ENCODE data around the gene LILRA6.
"Not testable (repeated sequence)": the region's sequence is repeated elsewhere in the genome, so short reads cannot be mapped to it uniquely, and the experiment has no call there.

The LILRA6 gene

GRCh38 chr19:54206030-54206830 is 36.4 kb downstream of the LILRA6 start:
- DNase-seq = no peak

DNA sequence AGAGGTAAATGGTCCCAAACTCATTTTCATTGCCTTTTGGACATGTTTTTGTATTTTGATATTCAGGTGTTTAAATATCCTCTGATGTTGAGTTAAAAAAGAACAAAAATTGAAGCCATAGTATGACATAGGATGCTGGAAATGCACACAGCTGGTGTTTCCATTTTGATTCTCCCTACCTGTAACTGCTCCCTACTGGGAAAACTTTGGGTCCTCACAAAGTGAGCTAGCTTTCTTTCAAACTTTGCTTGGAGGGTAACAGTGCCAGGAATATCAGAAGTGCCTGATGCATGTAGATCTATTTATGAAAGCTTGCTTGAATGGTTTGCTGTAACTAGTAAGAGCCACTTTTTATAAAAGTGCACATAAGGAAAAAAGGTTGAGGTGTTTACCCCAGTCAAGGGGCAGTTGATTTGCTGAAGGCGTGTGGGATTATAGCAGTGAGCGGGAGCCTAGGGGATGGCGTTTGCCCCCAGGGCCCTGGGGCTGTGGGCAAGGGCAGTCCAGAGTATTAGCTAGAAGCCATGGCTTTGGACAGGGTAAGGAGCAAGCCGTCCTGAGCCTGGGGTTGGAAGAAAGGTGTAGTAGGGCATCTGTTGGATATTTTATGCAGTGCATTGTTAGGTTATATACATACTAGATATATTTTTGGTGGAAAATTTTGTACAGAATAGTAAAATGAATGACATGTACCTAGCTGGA is 37.7 kb downstream of the LILRA6 start:
- no peak for DNase-seq

GRCh38 chr19:54203151-54203611 is 39.4 kb downstream of the LILRA6 start:
- no peak for DNase-seq

- DNase-seq = no peak
Measured at GRCh38 chr19:54201980-54202379, 40.6 kb downstream of the LILRA6 start.

DNA sequence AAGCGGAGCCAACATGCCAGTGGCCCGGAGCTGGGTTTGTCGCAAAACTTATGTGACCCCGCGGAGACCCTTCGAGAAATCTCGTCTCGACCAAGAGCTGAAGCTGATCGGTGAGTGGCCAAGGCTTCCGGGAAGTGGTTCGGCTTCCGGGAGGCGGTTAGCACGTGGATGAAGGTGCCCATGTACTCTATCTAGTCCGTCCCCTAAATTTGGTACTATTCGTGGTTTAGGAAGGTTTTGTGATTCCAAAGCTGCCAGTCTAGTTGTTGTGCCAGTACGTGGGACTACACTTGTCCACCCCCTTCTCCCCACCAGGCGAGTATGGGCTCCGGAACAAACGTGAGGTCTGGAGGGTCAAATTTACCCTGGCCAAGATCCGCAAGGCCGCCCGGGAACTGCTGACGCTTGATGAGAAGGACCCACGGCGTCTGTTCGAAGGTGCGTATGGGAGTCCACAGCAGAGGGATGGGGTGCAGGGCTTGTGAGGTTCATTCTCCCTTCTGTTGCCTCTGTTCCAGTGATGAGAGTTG is 41.4 kb downstream of the LILRA6 start:
- no peak for DNase-seq

DNA sequence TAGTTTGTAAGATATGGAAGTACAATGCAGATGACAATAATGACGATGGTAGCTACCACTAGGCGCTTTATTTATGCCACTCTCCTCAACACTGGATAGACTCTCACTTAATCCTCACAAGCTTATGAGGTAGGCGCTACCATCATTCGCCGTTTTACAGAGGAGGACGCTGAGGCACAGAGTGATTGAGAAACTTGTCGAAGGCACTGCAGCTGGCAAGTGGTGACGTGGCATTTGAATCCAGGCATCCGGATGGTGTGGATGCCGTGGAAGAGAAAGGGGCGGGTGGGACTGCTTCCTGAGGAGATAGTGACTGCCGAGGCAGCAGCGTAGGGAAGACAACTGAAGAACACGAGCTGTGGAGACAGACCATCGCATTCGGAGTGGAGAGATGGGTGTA is 43.2 kb downstream of the LILRA6 start:
- DNase-seq = no peak

DNA sequence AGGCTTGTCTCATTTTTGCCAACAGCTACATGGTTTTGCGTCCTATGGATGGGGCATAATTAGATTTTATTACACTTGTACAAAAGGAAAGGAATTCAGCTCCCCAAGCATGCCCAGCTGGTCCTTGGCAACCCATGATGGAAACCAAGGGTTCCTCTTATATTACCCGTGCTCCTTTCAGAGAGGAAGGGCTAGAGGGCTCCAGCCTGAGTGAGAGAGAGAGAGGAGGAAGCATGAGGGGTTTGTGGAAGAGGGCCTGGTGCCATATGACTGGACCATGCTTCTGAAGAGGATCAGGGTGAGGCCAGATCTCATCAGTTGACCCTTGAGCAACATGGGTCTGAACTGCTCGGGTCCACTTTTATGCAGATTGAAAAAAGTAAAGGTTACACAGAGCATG is 45.5 kb downstream of the LILRA6 start:
- no peak for DNase-seq

DNA sequence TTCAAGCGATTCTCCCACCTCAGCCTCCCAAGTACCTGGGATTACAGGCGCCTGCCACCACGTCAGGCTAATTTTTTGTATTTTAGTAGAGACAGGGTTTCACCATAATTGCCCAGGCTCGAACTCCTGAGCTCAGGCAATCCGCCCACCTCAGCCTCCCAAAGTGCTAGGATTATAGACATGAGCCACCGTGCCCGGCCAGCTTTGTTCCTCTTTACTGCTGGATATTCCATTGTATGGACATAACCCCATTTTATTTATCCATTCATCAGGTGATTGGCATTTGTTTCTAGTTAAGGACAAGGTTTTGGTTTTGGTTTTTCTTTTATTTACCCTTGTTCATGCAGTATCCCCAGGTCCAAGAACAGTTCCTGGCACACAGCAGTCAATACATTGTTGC is 46.1 kb downstream of the LILRA6 start:
- no peak for DNase-seq

DNA sequence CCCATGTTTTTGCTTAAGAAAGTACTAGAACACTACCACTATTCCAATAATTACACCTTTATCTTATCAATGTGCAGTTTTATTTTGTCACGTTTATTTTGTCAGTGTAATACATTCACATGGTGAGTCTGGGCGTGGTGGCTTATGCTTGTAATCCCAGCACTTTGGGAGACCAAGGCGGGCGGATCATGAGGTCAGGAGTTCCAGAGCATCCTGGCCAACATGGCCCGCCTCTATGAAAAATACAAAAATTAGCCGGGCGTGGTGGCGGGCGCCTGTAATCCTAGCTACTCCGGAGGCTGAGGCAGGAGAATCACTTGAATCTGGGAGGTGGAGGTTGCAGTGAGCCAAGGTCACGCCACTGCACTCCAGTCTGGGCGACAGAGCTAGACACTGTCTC is 48.1 kb downstream of the LILRA6 start:
- DNase-seq = not testable (repeated sequence)

DNA sequence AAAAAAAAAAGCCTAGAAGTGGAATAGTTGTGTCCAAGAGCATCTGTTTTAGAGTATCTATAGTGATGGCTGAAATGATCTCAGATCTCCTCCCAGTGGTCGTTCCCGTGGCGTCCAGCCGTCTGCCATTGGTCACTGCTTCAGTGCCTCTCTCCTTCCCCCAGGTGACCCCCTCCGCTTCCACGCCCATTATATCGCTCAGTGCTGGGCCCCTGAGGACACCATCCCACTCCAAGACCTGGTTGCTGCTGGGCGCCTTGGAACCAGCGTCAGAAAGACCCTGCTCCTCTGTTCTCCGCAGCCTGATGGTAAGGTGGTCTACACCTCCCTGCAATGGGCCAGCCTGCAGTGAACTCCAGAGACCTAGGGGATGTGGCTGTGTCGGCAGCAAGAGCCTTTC is 49.6 kb downstream of the LILRA6 start:
- DNase-seq = no peak

DNA sequence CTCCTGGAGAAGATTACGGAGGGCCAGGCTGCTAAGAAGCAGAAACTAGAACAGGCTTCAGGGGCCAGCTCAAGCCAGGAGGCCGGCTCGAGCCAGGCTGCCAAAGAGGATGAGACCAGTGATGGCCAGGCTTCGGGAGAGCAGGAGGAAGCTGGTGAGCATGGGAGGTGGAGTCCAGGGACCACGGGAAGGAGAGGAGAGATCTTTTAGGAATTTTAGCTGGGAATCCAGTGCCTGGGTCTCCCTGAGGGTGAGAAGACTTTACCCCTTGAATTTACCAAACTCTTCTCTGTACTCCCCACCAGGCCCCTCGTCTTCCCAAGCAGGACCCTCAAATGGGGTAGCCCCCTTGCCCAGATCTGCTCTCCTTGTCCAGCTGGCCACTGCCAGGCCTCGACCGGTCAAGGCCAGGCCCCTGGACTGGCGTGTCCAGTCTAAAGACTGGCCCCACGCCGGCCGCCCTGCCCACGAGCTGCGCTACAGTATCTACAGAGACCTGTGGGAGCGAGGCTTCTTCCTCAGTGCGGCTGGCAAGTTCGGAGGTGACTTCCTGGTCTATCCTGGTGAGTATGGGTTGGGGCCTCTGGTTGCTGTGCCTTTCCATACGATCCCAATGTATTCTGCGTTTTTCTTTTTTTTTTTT is 50.7 kb downstream of the LILRA6 start:
- no peak for DNase-seq

DNA sequence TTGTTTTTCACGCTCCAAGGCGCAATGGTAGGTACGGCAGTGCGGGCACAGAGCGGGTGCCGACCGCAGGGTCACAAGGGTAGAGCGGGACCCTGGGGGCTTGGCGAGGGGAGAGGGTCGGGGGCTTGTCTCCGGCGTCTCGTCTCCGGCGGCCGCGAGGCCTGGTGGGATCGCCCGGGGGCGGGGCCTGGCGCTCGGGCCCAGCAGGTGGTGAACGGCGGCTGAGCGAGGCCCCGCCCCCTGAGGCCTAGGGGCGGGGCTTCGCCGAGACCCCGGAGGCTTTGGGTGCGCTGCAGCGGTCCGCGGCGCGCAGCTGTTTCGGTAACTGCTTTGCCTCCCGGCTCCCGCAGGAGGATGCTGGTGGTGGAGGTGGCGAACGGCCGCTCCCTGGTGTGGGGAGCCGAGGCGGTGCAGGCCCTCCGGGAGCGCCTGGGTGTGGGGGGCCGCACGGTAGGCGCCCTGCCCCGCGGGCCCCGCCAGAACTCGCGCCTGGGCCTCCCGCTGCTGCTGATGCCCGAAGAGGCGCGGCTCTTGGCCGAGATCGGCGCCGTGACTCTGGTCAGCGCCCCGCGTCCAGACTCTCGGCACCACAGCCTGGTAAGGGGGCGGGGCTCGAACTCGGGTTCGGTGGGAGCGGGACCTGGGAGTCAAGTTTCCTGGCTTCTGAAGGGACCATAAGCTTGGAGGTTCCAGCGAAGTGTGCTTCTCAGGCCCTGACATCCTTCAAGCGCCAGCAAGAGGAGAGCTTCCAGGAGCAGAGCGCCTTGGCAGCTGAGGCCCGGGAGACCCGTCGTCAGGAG is 51.4 kb downstream of the LILRA6 start, which contains the start of gene TSEN34:
TSEN34 (plus strand) TSS at position 298 of the 800 bp plus-strand sequence; CDS start at position 355, 57 bp downstream.
- no peak for DNase-seq

- DNase-seq = peak; percentile 100
Measured at GRCh38 chr19:54190503-54191010, 52.0 kb downstream of the LILRA6 start.

DNA sequence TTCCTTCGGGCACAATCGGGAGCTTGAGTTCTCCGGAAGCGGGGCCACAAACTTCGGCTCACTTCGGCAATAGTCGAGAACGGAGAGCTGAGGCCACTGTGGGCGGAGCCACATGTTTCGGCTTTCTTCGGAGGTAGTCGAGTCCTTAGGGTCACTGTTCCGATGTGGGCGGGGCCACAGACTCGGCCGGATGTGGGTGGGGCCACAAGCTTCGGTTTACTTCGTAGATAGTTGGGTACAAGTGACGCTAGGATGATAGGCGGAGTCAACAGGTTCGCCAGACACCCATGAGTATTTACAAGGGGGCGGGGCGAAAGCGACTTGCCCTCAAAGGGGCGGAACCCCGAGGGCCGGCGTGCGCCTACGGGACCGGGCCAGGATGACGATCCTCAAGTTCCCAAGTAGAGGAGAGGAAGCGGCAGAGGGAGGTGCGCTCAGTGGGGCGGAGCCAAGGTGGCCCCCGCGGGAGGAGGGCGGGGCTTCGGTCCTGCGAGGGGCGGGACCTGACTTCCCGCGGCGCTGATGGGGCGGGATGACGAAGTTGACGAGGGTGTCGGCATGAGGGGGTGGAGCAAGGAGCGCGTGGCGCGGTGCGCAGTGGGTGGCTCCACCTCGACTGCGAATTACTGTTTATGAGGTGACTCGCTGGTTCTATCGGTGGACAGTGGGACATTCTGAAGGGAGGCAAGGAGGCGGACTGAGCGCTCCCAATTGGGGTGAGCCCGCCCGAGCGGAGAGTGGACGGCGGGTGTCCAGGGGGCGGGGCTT is 52.7 kb downstream of the LILRA6 start:
- DNase-seq = peak; percentile 100

DNA sequence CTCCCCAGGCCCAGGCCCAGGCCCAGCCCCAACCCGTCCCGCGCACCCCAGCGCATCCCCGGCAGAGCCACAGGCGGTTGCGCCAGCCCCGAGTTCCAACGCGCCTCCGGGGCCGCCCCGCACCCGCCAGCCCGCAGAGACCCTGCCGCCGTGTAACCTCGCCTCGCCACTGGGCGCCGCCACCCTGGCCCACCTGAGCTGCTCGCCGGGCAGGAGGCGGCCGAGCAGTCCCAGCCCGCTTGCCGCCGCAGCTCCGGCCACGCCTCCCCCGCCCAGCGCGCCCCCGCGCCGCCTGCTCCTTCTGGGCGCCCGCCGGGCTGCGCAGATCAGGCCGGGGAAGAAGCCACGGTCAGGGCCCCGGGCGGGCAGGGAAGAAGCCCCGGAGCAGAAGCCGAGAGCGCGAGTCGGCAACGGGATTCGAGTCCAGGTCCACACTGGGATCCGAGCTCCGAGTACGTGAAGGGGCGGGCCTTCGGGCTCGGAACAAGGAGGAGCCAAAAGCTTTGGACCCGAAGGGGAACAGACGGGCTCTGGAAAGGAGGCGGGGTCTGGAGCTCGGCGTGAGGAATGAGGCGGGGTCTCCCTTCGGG is 53.4 kb downstream of the LILRA6 start, which contains the start of gene MBOAT7:
MBOAT7 (minus strand) TSS at position 436 of the 590 bp plus-strand sequence. CDS start 1,072 bp downstream, outside the sequence.
- no peak for DNase-seq

GRCh38 chr19:54188215-54188871 is 54.2 kb downstream of the LILRA6 start:
- DNase-seq = peak; percentile 63

DNA sequence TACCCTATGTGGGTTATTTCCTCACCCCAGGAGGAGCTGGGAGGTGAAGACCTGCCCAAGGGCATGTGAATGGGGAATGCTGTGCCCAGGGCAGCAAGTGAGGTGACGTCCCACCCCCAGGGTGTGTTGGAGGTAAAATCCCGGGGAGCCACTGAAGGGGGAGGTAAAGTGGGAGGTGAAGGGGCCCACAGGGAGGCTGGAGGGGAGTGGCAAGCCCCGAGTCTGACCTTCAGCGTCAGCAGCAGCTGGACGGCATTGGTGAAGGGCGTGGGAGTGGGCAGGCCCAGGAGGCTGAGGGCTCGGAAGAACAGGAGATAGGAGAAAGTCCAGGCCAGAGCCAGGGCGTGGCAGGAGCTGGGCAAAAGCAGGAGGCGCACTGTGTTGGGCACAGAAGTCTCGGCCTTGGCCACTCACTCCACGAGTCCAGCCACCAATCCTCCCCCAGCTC is 55.6 kb downstream of the LILRA6 start:
- DNase-seq = no peak

All from activated T-cell treated with anti-CD3 and anti-CD28 coated beads, Interleukin-2, amount 50 U/mL, for 1 hour (primary cell).